ENCODE measurements around the gene PACSIN1. TPM values are rescaled to one million over a fixed set of nuclear protein-coding genes. Genes with fewer than 3 reads are reported as not detected.

Gene PACSIN1
- total RNA-seq, 1 experiment from 2014 or later, result 5.0 TPM

- TF ChIP-seq MAX (IDR thresholded peaks at IDR 0.05) (no peak), ZFX (IDR thresholded peaks at IDR 0.05) (no peak), SRF (IDR thresholded peaks at IDR 0.05; ENCODE audit: low read depth) (no peak)
- TF ChIP-seq, protein P1, sequence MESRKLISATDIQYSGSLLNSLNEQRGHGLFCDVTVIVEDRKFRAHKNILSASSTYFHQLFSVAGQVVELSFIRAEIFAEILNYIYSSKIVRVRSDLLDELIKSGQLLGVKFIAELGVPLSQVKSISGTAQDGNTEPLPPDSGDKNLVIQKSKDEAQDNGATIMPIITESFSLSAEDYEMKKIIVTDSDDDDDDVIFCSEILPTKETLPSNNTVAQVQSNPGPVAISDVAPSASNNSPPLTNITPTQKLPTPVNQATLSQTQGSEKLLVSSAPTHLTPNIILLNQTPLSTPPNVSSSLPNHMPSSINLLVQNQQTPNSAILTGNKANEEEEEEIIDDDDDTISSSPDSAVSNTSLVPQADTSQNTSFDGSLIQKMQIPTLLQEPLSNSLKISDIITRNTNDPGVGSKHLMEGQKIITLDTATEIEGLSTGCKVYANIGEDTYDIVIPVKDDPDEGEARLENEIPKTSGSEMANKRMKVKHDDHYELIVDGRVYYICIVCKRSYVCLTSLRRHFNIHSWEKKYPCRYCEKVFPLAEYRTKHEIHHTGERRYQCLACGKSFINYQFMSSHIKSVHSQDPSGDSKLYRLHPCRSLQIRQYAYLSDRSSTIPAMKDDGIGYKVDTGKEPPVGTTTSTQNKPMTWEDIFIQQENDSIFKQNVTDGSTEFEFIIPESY (IDR thresholded peaks at IDR 0.05; ENCODE audit: extremely low read depth, insufficient replicate concordance, low read length), result no peak
These were observed 105.5 kb downstream of the PACSIN1 start (continued) for GRCh38 chr6:34571388-34571787.

GRCh38 chr6:34572021-34572420, 106.1 kb downstream of the PACSIN1 start:
- H2AFZ ChIP-seq (ENCODE audit: low read depth, low read length, poor library complexity, severe bottlenecking), result no peak overlapping the region
- no peak overlapping the region for H3K4me3 ChIP-seq (replicated peaks in 1 of 2; ENCODE audit: low read depth in 1 of 2, low read length in 2 of 2)
- DNase-seq (ENCODE audit: low read depth, low spot score) (no peak), ATAC-seq (no peak)
- no peaks in the 10 kb centered on the region for H3K9me2 ChIP-seq (ENCODE audit: insufficient read depth)
- no TSS peak for BruUV-seq (replicated peaks)
- intact Hi-C loops (cut with micrococcal nuclease), result no loop called here
- H3K36me3 ChIP-seq (ENCODE audit: control insufficient read depth in 1 of 2, insufficient read depth in 2 of 2, low read length in 2 of 2), result no peaks in the 10 kb centered on the region
- H4K20me1 ChIP-seq (ENCODE audit: insufficient read depth), result no peaks in the 10 kb centered on the region
- POLR2A ChIA-PET, result no interaction called here
- H3K79me2 ChIP-seq (ENCODE audit: insufficient read depth, low read length), result no peaks in the 10 kb centered on the region
- H3K27ac ChIP-seq (ENCODE audit: low read depth, low read length), result no peak overlapping the region
- no peaks in the 10 kb centered on the region for H3K9me3 ChIP-seq (ENCODE audit: control insufficient read depth in 1 of 2, insufficient read depth in 1 of 2, low read depth in 1 of 2, low read length in 2 of 2)
- H3K4me1 ChIP-seq (ENCODE audit: control insufficient read depth in 1 of 2, insufficient read depth in 2 of 2, low read length in 2 of 2), result peaks cover 0 to 18% of the 10 kb centered on the region in 2 experiments; a peak in 2 of 4 replicates
- TF ChIP-seq CBX3 (IDR thresholded peaks at IDR 0.05; ENCODE audit: low read depth) (no peak), RAD21 (IDR thresholded peaks at IDR 0.05; ENCODE audit: low read depth) (no peak), EZH2 (IDR thresholded peaks at IDR 0.05) (no peak), EZH2phosphoT487 (IDR thresholded peaks at IDR 0.05; ENCODE audit: borderline replicate concordance) (no peak), POLR2A (IDR thresholded peaks at IDR 0.05; ENCODE audit: borderline replicate concordance, extremely low read depth, insufficient read depth, insufficient read length) (no peak), TCF7L2 (IDR thresholded peaks at IDR 0.05; ENCODE audit: borderline replicate concordance, extremely low read depth, insufficient read depth, insufficient read length) (no peak), EGR1 (IDR thresholded peaks at IDR 0.05; ENCODE audit: low read depth) (no peak), FOSL1 (IDR thresholded peaks at IDR 0.05; ENCODE audit: low read depth) (no peak), ZNF274 (IDR thresholded peaks at IDR 0.05; ENCODE audit: low read depth, low read length) (no peak), SRF (IDR thresholded peaks at IDR 0.05; ENCODE audit: low read depth) (no peak), POLR2AphosphoS5 (IDR thresholded peaks at IDR 0.05; ENCODE audit: low read depth, low read length) (no peak)
- TF ChIP-seq, protein P1 (IDR thresholded peaks at IDR 0.05; ENCODE audit: extremely low read depth, insufficient replicate concordance, low read length), result no peak
- no peaks in the 10 kb centered on the region for H3K27me3 ChIP-seq (ENCODE audit: insufficient read depth, low read length)
- H3K4me2 ChIP-seq (ENCODE audit: low read length), result no peak overlapping the region
- no peak overlapping the region for H3K9ac ChIP-seq (ENCODE audit: low read length)
- RAD21 ChIA-PET (ENCODE audit: low non-redundant PET in 1 of 2, low total read pairs in 2 of 2, uncharacterized antibody in 2 of 2, unreplicated experiment in 2 of 2), result no interaction called here
- CTCF ChIA-PET, result no interaction called here
